PC-3 (cell line): ENCODE measurements around the gene PMFBP1.

ENCODE experiments used
- EZH2 ChIP-seq: fragments of 300-600 bp; sonication (generic); IDR thresholded peaks from one replicate; pipeline ENCODE4 v1.6.1; 2017; ENCODE audit warnings: antibody characterized with exemption, mild to moderate bottlenecking, low read length; ENCODE audit not compliant: unreplicated experiment
- EZH2phosphoT487 ChIP-seq: fragments of 300-600 bp; sonication (generic); IDR thresholded peaks from 2 replicates; pipeline ENCODE4 v1.6.1; 2018; ENCODE audit warnings: mild to moderate bottlenecking, antibody characterized with exemption, low read length, borderline replicate concordance
- TF ChIP-seq, protein P1 (sequence below): fragments of 300-600 bp; sonication (generic); conservative IDR thresholded peaks from 2 replicates; pipeline ENCODE4 v1.5.1; 2017; ENCODE audit warnings: antibody characterized with exemption, low read depth, mild to moderate bottlenecking, low read length

DNA sequence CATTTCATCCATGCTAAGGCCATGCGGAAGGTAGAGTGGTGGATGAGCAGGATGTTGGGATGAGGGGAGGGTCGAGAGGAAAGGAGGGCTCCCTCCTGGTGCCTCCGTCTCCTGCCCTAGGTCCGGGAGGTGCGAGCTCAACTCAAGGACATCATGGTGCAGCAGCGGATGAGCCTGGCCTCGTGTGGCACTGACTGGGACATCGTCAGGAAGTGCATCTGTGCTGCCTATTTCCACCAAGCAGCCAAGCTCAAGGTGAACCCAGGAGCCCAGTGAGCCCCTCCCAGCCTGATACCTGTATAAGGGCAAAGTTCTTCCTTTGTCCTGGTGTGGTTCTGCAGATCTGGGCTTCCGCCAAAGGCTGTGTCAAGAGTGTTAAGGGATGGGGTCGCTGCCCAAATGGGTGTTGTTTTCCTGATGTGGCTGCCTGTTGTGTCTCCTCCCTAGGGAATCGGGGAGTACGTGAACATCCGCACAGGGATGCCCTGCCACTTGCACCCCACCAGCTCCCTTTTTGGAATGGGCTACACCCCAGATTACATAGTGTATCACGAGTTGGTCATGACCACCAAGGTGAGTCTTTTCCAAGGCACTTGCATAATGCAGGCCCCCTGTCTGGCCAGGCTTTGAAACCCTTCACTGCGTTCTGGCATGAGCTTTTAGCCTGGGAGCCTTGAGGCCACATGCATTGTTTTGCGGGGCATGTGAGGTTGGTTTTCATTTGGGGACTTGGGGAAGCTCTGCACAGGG, 63.4 kb downstream of the PMFBP1 start:
- TF ChIP-seq, protein P1, sequence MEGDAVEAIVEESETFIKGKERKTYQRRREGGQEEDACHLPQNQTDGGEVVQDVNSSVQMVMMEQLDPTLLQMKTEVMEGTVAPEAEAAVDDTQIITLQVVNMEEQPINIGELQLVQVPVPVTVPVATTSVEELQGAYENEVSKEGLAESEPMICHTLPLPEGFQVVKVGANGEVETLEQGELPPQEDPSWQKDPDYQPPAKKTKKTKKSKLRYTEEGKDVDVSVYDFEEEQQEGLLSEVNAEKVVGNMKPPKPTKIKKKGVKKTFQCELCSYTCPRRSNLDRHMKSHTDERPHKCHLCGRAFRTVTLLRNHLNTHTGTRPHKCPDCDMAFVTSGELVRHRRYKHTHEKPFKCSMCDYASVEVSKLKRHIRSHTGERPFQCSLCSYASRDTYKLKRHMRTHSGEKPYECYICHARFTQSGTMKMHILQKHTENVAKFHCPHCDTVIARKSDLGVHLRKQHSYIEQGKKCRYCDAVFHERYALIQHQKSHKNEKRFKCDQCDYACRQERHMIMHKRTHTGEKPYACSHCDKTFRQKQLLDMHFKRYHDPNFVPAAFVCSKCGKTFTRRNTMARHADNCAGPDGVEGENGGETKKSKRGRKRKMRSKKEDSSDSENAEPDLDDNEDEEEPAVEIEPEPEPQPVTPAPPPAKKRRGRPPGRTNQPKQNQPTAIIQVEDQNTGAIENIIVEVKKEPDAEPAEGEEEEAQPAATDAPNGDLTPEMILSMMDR: no peak
- TF ChIP-seq EZH2phosphoT487 (no peak), EZH2 (no peak)
